GM18870 (cell line): ENCODE data around the gene C19orf81.

Experiments used
- ATAC-seq: cut with Tn5 transposase; IDR thresholded peaks from one replicate; pipeline ENCODE4 v1.9.1; 2021; ENCODE audit warnings: moderate library complexity; ENCODE audit not compliant: unreplicated experiment

C19orf81 gene

GRCh38 chr19:50708179-50708879, 59.1 kb downstream of the C19orf81 start:
- ATAC-seq, result no peak
